Esophagus muscularis mucosa (tissue), 4 donors: ENCODE results near the gene MCTP2. TPM values are rescaled to one million over a fixed set of nuclear protein-coding genes. Genes with fewer than 3 reads are reported as not detected.

ENCODE experiments used
- DNase-seq: peaks from one replicate; pipeline ENCODE4 v3.0.0-alpha.2; 2017; ENCODE audit errors: extremely low spot score
- H3K27ac ChIP-seq, 4 donors: fragments of 200-600 bp; sonication (generic); replicated peaks in 1 of 4; 1 replicate in 3 of 4; 2 replicates in 1 of 4; pipeline ENCODE4 v1.5.1; 2016 to 2019; ENCODE audit warnings: mild to moderate bottlenecking in 1 of 4
- H3K27me3 ChIP-seq, 4 donors: fragments of 200-600 bp; sonication (generic); one replicate each; pipeline versions ENCODE4 v1.5.1 to v1.6.0; 2016 to 2019
- H3K36me3 ChIP-seq, 4 donors: fragments of 200-600 bp; sonication (generic); one replicate each; pipeline ENCODE4 v1.5.1; 2016 to 2019
- H3K4me1 ChIP-seq, 4 donors: fragments of 200-600 bp; sonication (generic); one replicate each; pipeline ENCODE4 v1.5.1; 2016 to 2019
- H3K4me3 ChIP-seq, 4 donors: fragments of 200-600 bp; sonication (generic); 1 replicate in 2 of 4; 2 replicates in 2 of 4; pipeline ENCODE4 v1.5.1; 2016 to 2019; ENCODE audit warnings: mild to moderate bottlenecking in 4 of 4, moderate library complexity in 1 of 4
- H3K9me3 ChIP-seq, 4 donors: fragments of 200-600 bp; sonication (generic); 1 replicate in 3 of 4; 2 replicates in 1 of 4; pipeline ENCODE4 v1.5.1; 2016 to 2019
- EP300 ChIP-seq: sonication (generic); formaldehyde crosslinking; IDR thresholded peaks from one replicate; pipeline ENCODE4 v1.6.1; 2017; ENCODE audit warnings: antibody characterized with exemption
- POLR2A ChIP-seq: fragments of 450-650 bp; IDR thresholded peaks from one replicate; pipeline ENCODE4 v1.6.1; 2017; ENCODE audit warnings: antibody characterized with exemption, moderate library complexity, mild to moderate bottlenecking, low read depth
- POLR2AphosphoS5 ChIP-seq, 2 donors: sonication (generic); formaldehyde crosslinking; IDR thresholded peaks; one replicate each; pipeline ENCODE4 v1.6.1; 2017; ENCODE audit warnings: antibody characterized with exemption in 2 of 2
- WGBS: methylation state at CpG from one replicate; pipeline ENCODE4 v1.1.5; 2018; 5-methylcytosine and 5-hydroxymethylcytosine counted together
- intact Hi-C: fragments of 100-400 bp; cut with DNase I; formaldehyde crosslinking; loops from one replicate; pipeline ENCODE4 v1.15.1; 2023
- total RNA-seq, 4 donors: library from RNA; depleted of rRNA; stranded (reverse); fragments of >200 nt; gene quantifications; one replicate each; pipeline versions ENCODE4 v1.1.0 to v1.2.1, GENCODE V29; 2016
- TF ChIP-seq, protein P1 (sequence below), 3 experiments: fragments of 200-600 bp in 2 of 3; fragments of 450-650 bp in 1 of 3; sonication (generic) in 2 of 3; IDR thresholded peaks; one replicate each; pipeline ENCODE4 v1.5.1; 2017 to 2019; ENCODE audit warnings: antibody characterized with exemption in 3 of 3, mild to moderate bottlenecking in 2 of 3, moderate library complexity in 1 of 3

The MCTP2 gene
- total RNA-seq, 4 donors from 2014 or later, result 2.4 to 14.6 (median 4.4) TPM

DNA sequence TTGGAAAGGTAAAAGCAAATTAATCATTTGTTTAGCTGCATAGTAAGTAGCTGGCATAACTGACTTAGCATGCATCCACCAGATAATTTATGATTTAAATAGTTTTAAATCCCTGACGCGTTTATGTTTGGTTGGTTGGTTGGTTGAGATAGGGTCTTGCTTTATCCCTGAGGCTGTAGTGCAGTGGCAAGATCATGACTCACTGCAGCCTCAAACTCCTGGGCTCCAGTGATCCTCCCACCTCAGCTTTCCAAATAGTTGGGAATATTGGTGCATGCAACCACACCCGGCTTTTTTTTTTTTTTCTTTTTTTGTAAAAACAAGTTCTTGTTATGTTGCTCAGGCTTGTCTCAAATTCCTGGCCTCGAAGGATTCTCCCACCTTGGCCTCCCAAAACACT, 263.4 kb downstream of the MCTP2 start:
- TF ChIP-seq, protein P1, sequence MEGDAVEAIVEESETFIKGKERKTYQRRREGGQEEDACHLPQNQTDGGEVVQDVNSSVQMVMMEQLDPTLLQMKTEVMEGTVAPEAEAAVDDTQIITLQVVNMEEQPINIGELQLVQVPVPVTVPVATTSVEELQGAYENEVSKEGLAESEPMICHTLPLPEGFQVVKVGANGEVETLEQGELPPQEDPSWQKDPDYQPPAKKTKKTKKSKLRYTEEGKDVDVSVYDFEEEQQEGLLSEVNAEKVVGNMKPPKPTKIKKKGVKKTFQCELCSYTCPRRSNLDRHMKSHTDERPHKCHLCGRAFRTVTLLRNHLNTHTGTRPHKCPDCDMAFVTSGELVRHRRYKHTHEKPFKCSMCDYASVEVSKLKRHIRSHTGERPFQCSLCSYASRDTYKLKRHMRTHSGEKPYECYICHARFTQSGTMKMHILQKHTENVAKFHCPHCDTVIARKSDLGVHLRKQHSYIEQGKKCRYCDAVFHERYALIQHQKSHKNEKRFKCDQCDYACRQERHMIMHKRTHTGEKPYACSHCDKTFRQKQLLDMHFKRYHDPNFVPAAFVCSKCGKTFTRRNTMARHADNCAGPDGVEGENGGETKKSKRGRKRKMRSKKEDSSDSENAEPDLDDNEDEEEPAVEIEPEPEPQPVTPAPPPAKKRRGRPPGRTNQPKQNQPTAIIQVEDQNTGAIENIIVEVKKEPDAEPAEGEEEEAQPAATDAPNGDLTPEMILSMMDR (IDR thresholded peaks at IDR 0.05), result no peak
- TF ChIP-seq EP300 (no peak), POLR2A (no peak), POLR2AphosphoS5 (IDR thresholded peaks at IDR 0.05) (no peak)
- no peak for DNase-seq
- WGBS, result 82% methylated on average over 4 of the region's 4 CpGs
- intact Hi-C loops, result no loop called here
- no peaks in the 10 kb centered on the region for H3K36me3 ChIP-seq
- H3K4me3 ChIP-seq, result no peak overlapping the region
- no peaks in the 10 kb centered on the region for H3K4me1 ChIP-seq
- no peaks in the 10 kb centered on the region for H3K9me3 ChIP-seq
- H3K27ac ChIP-seq, result no peak overlapping the region
- H3K27me3 ChIP-seq, result no peaks in the 10 kb centered on the region

DNA sequence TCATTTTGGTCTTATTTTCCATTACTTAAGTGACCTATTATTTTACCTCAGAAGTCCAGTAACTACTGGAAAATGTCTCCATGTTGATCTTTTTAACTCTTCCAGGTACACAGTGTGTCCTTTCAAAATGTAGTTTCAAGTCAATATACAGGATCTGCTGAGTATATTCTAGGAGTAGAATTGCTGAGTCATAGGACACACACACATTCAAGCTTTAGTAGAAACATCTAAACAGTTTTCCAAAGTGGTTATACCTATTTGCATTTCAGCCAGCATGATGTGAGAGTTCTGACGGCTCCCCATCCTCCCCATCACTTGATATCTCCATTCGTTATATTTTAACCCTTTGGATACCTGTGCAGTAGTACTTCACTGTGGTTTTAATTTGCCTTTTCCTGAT, 271.9 kb downstream of the MCTP2 start:
- H3K27me3 ChIP-seq, result no peaks in the 10 kb centered on the region

DNA sequence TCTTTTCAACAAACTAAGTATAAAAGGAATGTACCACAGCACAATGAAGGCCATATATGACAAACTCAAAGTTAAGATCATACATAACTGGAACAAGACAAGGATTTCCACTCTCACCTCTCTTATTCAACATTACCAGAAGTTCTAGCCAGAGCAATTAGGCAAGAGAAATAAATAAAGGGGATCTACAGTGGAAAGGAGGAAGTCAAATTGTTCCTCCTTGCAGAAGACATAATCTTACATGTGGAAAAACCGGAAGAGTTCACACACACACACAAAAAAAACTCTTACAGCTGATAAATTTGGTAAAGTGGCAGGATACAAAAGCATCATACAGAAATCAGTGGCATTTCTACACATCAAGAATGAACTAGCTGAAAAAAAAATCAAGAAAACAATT, 277.9 kb downstream of the MCTP2 start:
- DNase-seq, result no peak
- intact Hi-C loops, result no loop called here
- no peaks in the 10 kb centered on the region for H3K27me3 ChIP-seq
- no peak for TF ChIP-seq EP300
- no peak for TF ChIP-seq POLR2A
- TF ChIP-seq, protein P1 (IDR thresholded peaks at IDR 0.05), result no peak
- no peak for TF ChIP-seq POLR2AphosphoS5 (IDR thresholded peaks at IDR 0.05)
- WGBS, result 83% methylated on average over 1 of the region's 1 CpG
- no peaks in the 10 kb centered on the region for H3K36me3 ChIP-seq
- H3K27ac ChIP-seq, result no peak overlapping the region
- no peaks in the 10 kb centered on the region for H3K4me1 ChIP-seq
- H3K4me3 ChIP-seq, result no peak overlapping the region
- peaks cover 0 to 8% (median 0%) of the 10 kb centered on the region in 4 donors for H3K9me3 ChIP-seq

More for the DNA sequence above, 271.9 kb downstream of the MCTP2 start:
- Histone ChIP-seq H3K4me1 (no peaks in the 10 kb centered on the region), H3K36me3 (no peaks in the 10 kb centered on the region), H3K9me3 (peaks cover 0 to 8% (median 0%) of the 10 kb centered on the region in 4 donors), H3K27ac (no peak overlapping the region), H3K4me3 (no peak overlapping the region)
- no peak for DNase-seq
- 66% methylated on average over 2 of the region's 2 CpGs for WGBS
- intact Hi-C loops, result no loop called here
- TF ChIP-seq EP300 (no peak), POLR2AphosphoS5 (IDR thresholded peaks at IDR 0.05) (no peak), POLR2A (no peak)
- TF ChIP-seq, protein P1 (IDR thresholded peaks at IDR 0.05), result no peak

DNA sequence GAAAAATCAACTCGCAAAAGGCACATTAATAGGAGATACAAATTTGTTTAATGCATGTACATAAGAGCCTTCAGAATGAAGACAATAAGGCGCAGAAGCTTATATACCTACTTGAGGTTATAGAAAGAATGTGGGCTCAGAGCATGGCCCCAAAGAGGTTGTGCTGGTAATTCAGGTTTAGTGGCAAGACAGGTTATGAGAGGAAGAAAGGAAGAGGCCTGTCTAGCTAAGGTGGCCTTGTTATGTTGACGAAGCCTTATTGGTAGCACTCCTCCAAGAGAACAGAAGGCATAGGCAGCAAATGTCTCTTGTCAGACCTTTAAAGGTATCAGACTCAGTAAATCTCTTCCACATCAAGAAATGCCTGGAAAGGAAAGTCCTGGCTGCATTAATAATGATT, 290.8 kb downstream of the MCTP2 start:
- Histone ChIP-seq H3K36me3 (no peaks in the 10 kb centered on the region), H3K4me1 (no peaks in the 10 kb centered on the region), H3K9me3 (peaks cover 0 to 7% (median 3%) of the 10 kb centered on the region in 4 donors), H3K4me3 (no peak overlapping the region), H3K27me3 (no peaks in the 10 kb centered on the region), H3K27ac (no peak overlapping the region)
- 95% methylated on average over 3 of the region's 3 CpGs for WGBS
- intact Hi-C loops, result no loop called here
- TF ChIP-seq EP300 (no peak), POLR2AphosphoS5 (IDR thresholded peaks at IDR 0.05) (no peak), POLR2A (no peak)
- TF ChIP-seq, protein P1 (IDR thresholded peaks at IDR 0.05), result no peak
- DNase-seq, result no peak

DNA sequence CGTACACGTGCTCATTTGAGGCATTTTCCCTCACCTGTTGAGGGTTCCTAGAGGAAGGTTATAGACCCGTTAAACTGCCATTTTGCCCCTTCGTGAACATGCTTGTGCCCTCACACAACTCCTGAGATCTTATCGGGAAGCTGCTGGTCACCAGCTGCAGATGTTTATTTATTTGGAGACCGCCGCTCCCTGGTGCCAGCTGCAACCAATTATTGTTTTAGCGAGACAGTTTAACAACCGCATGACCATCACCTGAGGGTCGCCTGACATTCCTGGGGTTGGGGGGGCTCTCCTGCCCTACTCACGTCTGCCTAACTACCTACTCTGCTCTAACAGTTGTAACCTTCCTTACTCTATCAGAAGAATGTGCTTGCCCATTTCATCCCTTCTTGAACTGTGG, 292.5 kb downstream of the MCTP2 start:
- H3K36me3 ChIP-seq, result no peaks in the 10 kb centered on the region
- no peak overlapping the region for H3K4me3 ChIP-seq
- intact Hi-C loops, result no loop called here
- no peaks in the 10 kb centered on the region for H3K27me3 ChIP-seq
- WGBS, result 61% methylated on average over 10 of the region's 11 CpGs
- no peak overlapping the region for H3K27ac ChIP-seq
- DNase-seq, result no peak
- TF ChIP-seq POLR2A, result no peak
- no peak for TF ChIP-seq POLR2AphosphoS5 (IDR thresholded peaks at IDR 0.05)
- TF ChIP-seq EP300, result no peak
- H3K4me1 ChIP-seq, result no peaks in the 10 kb centered on the region
- H3K9me3 ChIP-seq, result no peaks in the 10 kb centered on the region
